Sigmoid colon (tissue), 7 donors: ENCODE data around the gene IQCE. TPM values are rescaled to one million over a fixed set of nuclear protein-coding genes. Genes with fewer than 3 reads are reported as not detected.

Source experiments
- DNase-seq: peaks from one replicate; pipeline ENCODE4 v3.0.0-alpha.2; 2019
- H3K27ac ChIP-seq, 4 donors: fragments of 200-600 bp; sonication (generic); one replicate each; pipeline ENCODE4 v1.5.1; 2016 to 2019; ENCODE audit warnings: mild to moderate bottlenecking in 1 of 4
- H3K27me3 ChIP-seq, 3 donors: fragments of 200-600 bp; sonication (generic); one replicate each; pipeline ENCODE4 v1.5.1; 2019; ENCODE audit warnings: mild to moderate bottlenecking in 1 of 3
- H3K36me3 ChIP-seq, 4 donors: fragments of 200-600 bp; sonication (generic); one replicate each; pipeline ENCODE4 v1.5.1; 2016 to 2019
- H3K4me1 ChIP-seq, 4 donors: fragments of 200-600 bp; sonication (generic); one replicate each; pipeline ENCODE4 v1.5.1; 2017 to 2019
- H3K4me3 ChIP-seq, 4 donors: fragments of 200-600 bp; sonication (generic); one replicate each; pipeline ENCODE4 v1.5.1; 2017 to 2019; ENCODE audit warnings: mild to moderate bottlenecking in 2 of 4, moderate library complexity in 1 of 4
- H3K9me3 ChIP-seq, 4 donors: fragments of 200-600 bp in 3 of 4; sonication (generic) in 3 of 4; one replicate each; pipeline versions ENCODE4 v1.5.1 to v1.6.1; 2013 to 2019
- CTCF ChIP-seq, 4 experiments: fragments of 450-650 bp in 3 of 4; fragments of 200-600 bp in 1 of 4; IDR thresholded peaks; one replicate each; pipeline ENCODE4 v1.5.1; 2016 to 2019; ENCODE audit warnings: antibody characterized with exemption in 4 of 4, mild to moderate bottlenecking in 3 of 4, moderate library complexity in 2 of 4
- EP300 ChIP-seq, 4 donors: sonication (generic); formaldehyde crosslinking; IDR thresholded peaks; one replicate each; pipeline ENCODE4 v1.6.1; 2017; ENCODE audit warnings: antibody characterized with exemption in 4 of 4
- POLR2A ChIP-seq, 2 donors: fragments of 450-650 bp; IDR thresholded peaks; one replicate each; pipeline ENCODE4 v1.6.1; 2016; ENCODE audit warnings: antibody characterized with exemption in 2 of 2, mild to moderate bottlenecking in 2 of 2, moderate library complexity in 2 of 2
- POLR2AphosphoS5 ChIP-seq, 4 donors: sonication (generic); formaldehyde crosslinking; IDR thresholded peaks; one replicate each; pipeline ENCODE4 v1.6.1; 2017; ENCODE audit warnings: antibody characterized with exemption in 4 of 4
- WGBS, 2 donors: extraction: QIAGEN DNeasy Blood & Tissue Kit; methylation state at CpG; one replicate each; pipeline ENCODE4 v1.1.7; 2013; 5-methylcytosine and 5-hydroxymethylcytosine counted together
- intact Hi-C: fragments of 100-400 bp; cut with DNase I; formaldehyde crosslinking; loops from one replicate; pipeline ENCODE4 v1.15.1; 2023
- polyA plus RNA-seq, 3 donors: library from polyadenylated mRNA; stranded (reverse); fragments of 200-250 nt; gene quantifications; one replicate each; pipeline ENCODE4 v1.2.3, GENCODE V29; 2013
- small RNA-seq, 3 donors: library from RNA; depleted of rRNA; stranded (forward); fragments of <200 nt; gene quantifications; one replicate each; pipeline ENCODE3, GENCODE V24; 2016
- total RNA-seq, 4 donors: library from RNA; depleted of rRNA; stranded (reverse); fragments of >200 nt; gene quantifications; one replicate each; pipeline ENCODE4 v1.1.0, GENCODE V29; 2016
- donor health status: healthy with polysubstance abuse.
- donor health status: Bipolar disorder and iron deficiency.
- donor health status: healthy.

The IQCE gene
- total and polyA plus RNA-seq, 7 donors: 6.4 to 22.4 (median 9.6) TPM

- H3K4me3 ChIP-seq: no peak overlapping the region
- H3K27me3 ChIP-seq: no peaks in the 10 kb centered on the region
- peaks cover 0 to 21% (median 6%) of the 10 kb centered on the region in 4 donors for H3K36me3 ChIP-seq
- WGBS, 2 donors: 47 to 89% methylated on average over 43 of the region's 43 CpGs
- TF ChIP-seq POLR2A (IDR thresholded peaks at IDR 0.05): no peak
- no peak for TF ChIP-seq POLR2AphosphoS5 (IDR thresholded peaks at IDR 0.05)
- no peak for TF ChIP-seq EP300 (IDR thresholded peaks at IDR 0.05)
- no peak overlapping the region for H3K27ac ChIP-seq
- intact Hi-C loops: no loop called here
- H3K4me1 ChIP-seq: peaks cover 0 to 10% (median 0%) of the 10 kb centered on the region in 4 donors
- H3K9me3 ChIP-seq: no peaks in the 10 kb centered on the region
- no peak for DNase-seq
Measured at GRCh38 chr7:2661602-2662272, 103.0 kb downstream of the IQCE start.

- Histone ChIP-seq H3K4me3 (no peak overlapping the region), H3K9me3 (no peaks in the 10 kb centered on the region), H3K27ac (no peak overlapping the region), H3K27me3 (no peaks in the 10 kb centered on the region), H3K4me1 (peaks cover 0 to 10% (median 0%) of the 10 kb centered on the region in 4 donors), H3K36me3 (peaks cover 0 to 18% (median 6%) of the 10 kb centered on the region in 4 donors)
- 64 to 85% methylated on average over 33 of the region's 33 CpGs for WGBS, 2 donors
- TF ChIP-seq POLR2AphosphoS5 (IDR thresholded peaks at IDR 0.05) (no peak), EP300 (IDR thresholded peaks at IDR 0.05) (no peak), CTCF (IDR thresholded peaks at IDR 0.05) (no peak), POLR2A (IDR thresholded peaks at IDR 0.05) (no peak)
- no peak for DNase-seq
- intact Hi-C loops: no loop called here
Measured at GRCh38 chr7:2662273-2663120, 103.7 kb downstream of the IQCE start.

GRCh38 chr7:2663121-2663886 lies 104.5 kb downstream of the IQCE start:
- H3K9me3 ChIP-seq: no peaks in the 10 kb centered on the region
- intact Hi-C loops: no loop called here
- 59 to 77% methylated on average over 30 of the region's 30 CpGs for WGBS, 2 donors
- no peak for TF ChIP-seq POLR2A (IDR thresholded peaks at IDR 0.05)
- TF ChIP-seq POLR2AphosphoS5 (IDR thresholded peaks at IDR 0.05): peak in 2 of 4 donors; percentile 26 to 33
- no peak overlapping the region for H3K4me3 ChIP-seq
- no peak overlapping the region for H3K27ac ChIP-seq
- H3K4me1 ChIP-seq: peaks cover 0 to 10% (median 0%) of the 10 kb centered on the region in 4 donors
- no peaks in the 10 kb centered on the region for H3K27me3 ChIP-seq
- peak; percentile 73 for DNase-seq
- H3K36me3 ChIP-seq: peaks cover 0 to 10% (median 4%) of the 10 kb centered on the region in 4 donors

GRCh38 chr7:2663960-2664359 lies 105.2 kb downstream of the IQCE start:
- Histone ChIP-seq H3K4me3 (no peak overlapping the region), H3K36me3 (peaks cover 0 to 5% (median 1%) of the 10 kb centered on the region in 4 donors), H3K27me3 (no peaks in the 10 kb centered on the region), H3K9me3 (no peaks in the 10 kb centered on the region), H3K4me1 (peaks cover 0 to 10% (median 0%) of the 10 kb centered on the region in 4 donors), H3K27ac (no peak overlapping the region)
- intact Hi-C loops: no loop called here
- no peak for DNase-seq
- 43 to 75% methylated on average over 4 of the region's 4 CpGs for WGBS, 2 donors
- TF ChIP-seq CTCF (IDR thresholded peaks at IDR 0.05) (no peak), EP300 (IDR thresholded peaks at IDR 0.05) (no peak), POLR2AphosphoS5 (IDR thresholded peaks at IDR 0.05) (no peak), POLR2A (IDR thresholded peaks at IDR 0.05) (no peak)

Small RNAs within 50 kb of the gene (small RNA-seq; reads per million reads assigned to genes)
- gene MIR4648: 0 reads per million in 3 donors

Other genes starting within 250 kb of the IQCE start
- gene SNX8, start 244.5 kb upstream of the IQCE start, total RNA-seq: 10 to 100 TPM in 2 of 4 donors, 1 to 10 TPM in 2; 5.3 to 14.0 (median 8.5) TPM
- gene SNX8, start 244.5 kb upstream of the IQCE start, polyA plus RNA-seq: 10 to 100 TPM in 2 of 3 donors, 1 to 10 TPM in 1; 7.2 to 23.1 (median 10.2) TPM
- gene EIF3B, start 204.2 kb upstream of the IQCE start, total RNA-seq: 100 to 1,000 TPM in 2 of 4 donors, 10 to 100 TPM in 2; 89.2 to 125 (median 103) TPM
- gene EIF3B, start 204.2 kb upstream of the IQCE start, polyA plus RNA-seq: 100 to 1,000 TPM in 1 of 3 donors, 10 to 100 TPM in 2; 37.9 to 107 (median 47.4) TPM
- 10 to 100 TPM in 3 of 4 donors, 1 to 10 TPM in 1; 7.5 to 10.9 (median 10.4) TPM for gene CHST12, start 155.4 kb upstream of the IQCE start, total RNA-seq
- gene CHST12, start 155.4 kb upstream of the IQCE start, polyA plus RNA-seq: 10 to 100 TPM in 1 of 3 donors, 1 to 10 TPM in 2; 1.2 to 11.9 (median 3.2) TPM
- gene GRIFIN, start 82.6 kb upstream of the IQCE start, total RNA-seq: not detected
- not detected for gene GRIFIN, start 82.6 kb upstream of the IQCE start, polyA plus RNA-seq
- gene LFNG, start 39.2 kb upstream of the IQCE start, total RNA-seq: 1 to 10 TPM; 1.8 to 5.8 (median 5.3) TPM
- gene LFNG, start 39.2 kb upstream of the IQCE start, polyA plus RNA-seq: 10 to 100 TPM in 2 of 3 donors, 1 to 10 TPM in 1; 9.2 to 34.5 (median 14.4) TPM
- 10 to 100 TPM; 17.8 to 24.6 (median 22.1) TPM for gene BRAT1, start 3.5 kb upstream of the IQCE start, total RNA-seq
- gene BRAT1, start 3.5 kb upstream of the IQCE start, polyA plus RNA-seq: 10 to 100 TPM in 2 of 3 donors, 1 to 10 TPM in 1; 9.6 to 25.9 (median 11.3) TPM
- 10 to 100 TPM; 10.2 to 19.4 (median 13.0) TPM for gene TTYH3, start 73.0 kb downstream of the IQCE start, total RNA-seq
- gene TTYH3, start 73.0 kb downstream of the IQCE start, polyA plus RNA-seq: 10 to 100 TPM in 2 of 3 donors, 1 to 10 TPM in 1; 5.4 to 41.7 (median 21.3) TPM
- 1 to 10 TPM in 1 of 4 donors, under 1 TPM in 1, not detected in 2; 0.41 to 1.4 TPM for gene AMZ1, start 129.2 kb downstream of the IQCE start, total RNA-seq
- gene AMZ1, start 129.2 kb downstream of the IQCE start, polyA plus RNA-seq: under 1 TPM in 2 of 3 donors, not detected in 1; under 0.01 to 0.16 TPM